ENCODE data around the gene CEMIP2. TPM values are rescaled to one million over a fixed set of nuclear protein-coding genes. Genes with fewer than 3 reads are reported as not detected.
A peak's percentile ranks its signal among the peaks of the same experiment; 100 is the strongest.

Gene CEMIP2
- total RNA-seq, 2 donors from 2014 or later, result 20.4 to 86.5 TPM

DNA sequence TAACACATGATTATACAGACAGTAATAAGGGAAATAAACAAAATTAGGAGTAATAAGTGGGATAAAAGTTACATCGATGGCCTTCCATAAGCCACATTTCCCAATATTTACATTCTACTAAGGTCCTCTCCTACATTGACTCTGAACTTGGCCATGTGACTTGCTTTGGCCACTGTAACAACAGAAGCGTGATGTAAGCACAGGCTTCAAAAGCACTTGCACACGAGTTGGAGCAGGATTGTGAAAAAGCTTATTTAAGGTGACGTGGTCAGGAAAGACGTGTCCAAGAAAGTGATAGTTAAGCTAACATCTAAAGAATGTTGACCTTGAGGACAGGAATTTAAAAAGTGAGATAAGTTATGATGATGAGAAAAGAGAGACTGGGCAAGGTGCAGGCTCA, 9.8 kb upstream of the CEMIP2 start:
- Histone ChIP-seq H3K36me3 (no peaks in the 10 kb centered on the region), H3K4me1 (replicated peaks) (no peaks in the 10 kb centered on the region), H3K27ac (no peak overlapping the region), H3K9me3 (no peaks in the 10 kb centered on the region), H3K27me3 (replicated peaks; ENCODE audit: insufficient read depth) (no peaks in the 10 kb centered on the region), H3K4me3 (no peak overlapping the region)
- WGBS, result 79% methylated on average over 5 of the region's 5 CpGs
- TF ChIP-seq POLR2A (IDR thresholded peaks at IDR 0.05), result no peak
- no peak for TF ChIP-seq POLR2AphosphoS5 (IDR thresholded peaks at IDR 0.05)
- no peak for TF ChIP-seq CTCF (IDR thresholded peaks at IDR 0.05)
- DNase-seq (ENCODE audit: low spot score), result no peak
- intact Hi-C loops (cut with DNase I), result no loop called here

GRCh38 chr9:71774920-71775319, 6.6 kb upstream of the CEMIP2 start:
- Histone ChIP-seq H3K4me3 (no peak overlapping the region), H3K27ac (no peak overlapping the region), H3K27me3 (replicated peaks; ENCODE audit: insufficient read depth) (no peaks in the 10 kb centered on the region), H3K4me1 (replicated peaks) (no peaks in the 10 kb centered on the region), H3K9me3 (no peaks in the 10 kb centered on the region), H3K36me3 (no peaks in the 10 kb centered on the region)
- no peak for DNase-seq (ENCODE audit: low spot score)
- TF ChIP-seq POLR2AphosphoS5 (IDR thresholded peaks at IDR 0.05), result no peak
- TF ChIP-seq CTCF (IDR thresholded peaks at IDR 0.05), result no peak
- TF ChIP-seq POLR2A (IDR thresholded peaks at IDR 0.05), result no peak
- intact Hi-C loops (cut with DNase I), result no loop called here
- 77% methylated on average over 3 of the region's 3 CpGs for WGBS

GRCh38 chr9:71772726-71773125, 4.4 kb upstream of the CEMIP2 start:
- DNase-seq (ENCODE audit: low spot score), result no peak
- intact Hi-C loops (cut with DNase I), result no loop called here
- H3K27me3 ChIP-seq (replicated peaks; ENCODE audit: insufficient read depth), result no peaks in the 10 kb centered on the region
- no peaks in the 10 kb centered on the region for H3K9me3 ChIP-seq
- H3K27ac ChIP-seq, result no peak overlapping the region
- WGBS, result 93% methylated on average over 4 of the region's 4 CpGs
- no peak overlapping the region for H3K4me3 ChIP-seq
- no peaks in the 10 kb centered on the region for H3K36me3 ChIP-seq
- no peaks in the 10 kb centered on the region for H3K4me1 ChIP-seq (replicated peaks)
- TF ChIP-seq POLR2AphosphoS5 (IDR thresholded peaks at IDR 0.05) (no peak), CTCF (IDR thresholded peaks at IDR 0.05) (no peak), POLR2A (IDR thresholded peaks at IDR 0.05) (no peak)

DNA sequence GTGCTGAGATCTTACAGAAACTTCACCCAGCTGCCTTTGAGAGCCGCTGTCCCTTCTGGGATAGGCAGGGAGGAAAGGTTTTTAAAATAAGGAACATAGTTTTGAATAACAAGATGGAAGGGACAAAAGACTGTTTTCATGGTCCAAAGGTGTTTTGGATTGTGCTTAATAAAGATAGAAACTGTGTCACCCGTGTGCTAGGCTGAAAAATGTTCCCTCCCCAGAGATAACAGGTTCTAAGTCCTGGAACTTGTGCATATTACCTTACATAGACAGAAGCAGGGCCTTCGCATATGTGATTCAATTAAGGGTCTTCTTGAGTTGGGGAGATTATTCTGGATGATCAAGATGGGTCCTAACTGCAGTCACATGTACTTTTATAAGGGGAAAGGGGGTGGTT, 1.9 kb upstream of the CEMIP2 start:
- Histone ChIP-seq H3K36me3 (no peaks in the 10 kb centered on the region), H3K4me1 (replicated peaks) (no peaks in the 10 kb centered on the region), H3K9me3 (no peaks in the 10 kb centered on the region), H3K27me3 (replicated peaks; ENCODE audit: insufficient read depth) (no peaks in the 10 kb centered on the region), H3K27ac (peak overlapping the region; percentile 97 to 98), H3K4me3 (no peak overlapping the region)
- intact Hi-C loops (cut with DNase I), result no loop called here
- DNase-seq (ENCODE audit: low spot score), result no peak
- WGBS, result 73% methylated on average over 3 of the region's 3 CpGs
- TF ChIP-seq POLR2AphosphoS5 (IDR thresholded peaks at IDR 0.05) (no peak), CTCF (IDR thresholded peaks at IDR 0.05) (no peak)

Data from prostate gland (tissue), 2 donors.